Measurements from ENCODE around the gene MLLT1.

DNA sequence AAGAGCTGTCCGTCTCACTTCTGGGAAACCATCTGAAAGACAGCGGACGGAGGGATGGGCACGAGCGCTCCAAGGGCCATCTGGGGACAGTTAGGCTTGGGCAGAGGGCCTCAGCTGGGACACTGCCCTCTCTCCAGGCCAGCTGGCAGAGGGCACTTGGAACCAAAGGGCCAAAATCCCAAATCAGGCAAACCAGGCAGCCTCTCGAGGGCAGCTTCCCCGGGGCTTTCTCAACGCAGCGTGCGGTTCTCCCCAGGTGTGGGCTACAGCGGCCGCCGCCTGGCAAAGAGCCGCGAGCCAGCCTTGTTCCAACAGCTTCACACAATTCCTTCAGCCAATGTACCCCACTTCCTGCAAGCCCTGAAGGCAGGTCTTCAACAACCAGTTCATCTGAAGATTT is 5.0 kb downstream of the MLLT1 start:
- TF ChIP-seq POLR2AphosphoS5 (IDR thresholded peaks at IDR 0.05; ENCODE audit: low read depth, low read length) (no peak), CTCF (IDR thresholded peaks at IDR 0.05 in 2 of 3, conservative IDR thresholded peaks at IDR 0.05 in 1 of 3; ENCODE audit: borderline replicate concordance in 1 of 3, insufficient read depth in 1 of 3, low read depth in 2 of 3, low read length in 2 of 3) (no peak), JUND (IDR thresholded peaks at IDR 0.05) (no peak), EZH2phosphoT487 (IDR thresholded peaks at IDR 0.05; ENCODE audit: borderline replicate concordance) (no peak), FOSL1 (IDR thresholded peaks at IDR 0.05; ENCODE audit: low read depth) (no peak), POLR2A (IDR thresholded peaks at IDR 0.05; ENCODE audit: borderline replicate concordance, extremely low read depth, insufficient read depth, insufficient read length) (no peak)
- TF ChIP-seq, protein P1, sequence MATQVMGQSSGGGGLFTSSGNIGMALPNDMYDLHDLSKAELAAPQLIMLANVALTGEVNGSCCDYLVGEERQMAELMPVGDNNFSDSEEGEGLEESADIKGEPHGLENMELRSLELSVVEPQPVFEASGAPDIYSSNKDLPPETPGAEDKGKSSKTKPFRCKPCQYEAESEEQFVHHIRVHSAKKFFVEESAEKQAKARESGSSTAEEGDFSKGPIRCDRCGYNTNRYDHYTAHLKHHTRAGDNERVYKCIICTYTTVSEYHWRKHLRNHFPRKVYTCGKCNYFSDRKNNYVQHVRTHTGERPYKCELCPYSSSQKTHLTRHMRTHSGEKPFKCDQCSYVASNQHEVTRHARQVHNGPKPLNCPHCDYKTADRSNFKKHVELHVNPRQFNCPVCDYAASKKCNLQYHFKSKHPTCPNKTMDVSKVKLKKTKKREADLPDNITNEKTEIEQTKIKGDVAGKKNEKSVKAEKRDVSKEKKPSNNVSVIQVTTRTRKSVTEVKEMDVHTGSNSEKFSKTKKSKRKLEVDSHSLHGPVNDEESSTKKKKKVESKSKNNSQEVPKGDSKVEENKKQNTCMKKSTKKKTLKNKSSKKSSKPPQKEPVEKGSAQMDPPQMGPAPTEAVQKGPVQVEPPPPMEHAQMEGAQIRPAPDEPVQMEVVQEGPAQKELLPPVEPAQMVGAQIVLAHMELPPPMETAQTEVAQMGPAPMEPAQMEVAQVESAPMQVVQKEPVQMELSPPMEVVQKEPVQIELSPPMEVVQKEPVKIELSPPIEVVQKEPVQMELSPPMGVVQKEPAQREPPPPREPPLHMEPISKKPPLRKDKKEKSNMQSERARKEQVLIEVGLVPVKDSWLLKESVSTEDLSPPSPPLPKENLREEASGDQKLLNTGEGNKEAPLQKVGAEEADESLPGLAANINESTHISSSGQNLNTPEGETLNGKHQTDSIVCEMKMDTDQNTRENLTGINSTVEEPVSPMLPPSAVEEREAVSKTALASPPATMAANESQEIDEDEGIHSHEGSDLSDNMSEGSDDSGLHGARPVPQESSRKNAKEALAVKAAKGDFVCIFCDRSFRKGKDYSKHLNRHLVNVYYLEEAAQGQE (IDR thresholded peaks at IDR 0.05; ENCODE audit: low read depth) = no peak
- TF ChIP-seq, protein P2, sequence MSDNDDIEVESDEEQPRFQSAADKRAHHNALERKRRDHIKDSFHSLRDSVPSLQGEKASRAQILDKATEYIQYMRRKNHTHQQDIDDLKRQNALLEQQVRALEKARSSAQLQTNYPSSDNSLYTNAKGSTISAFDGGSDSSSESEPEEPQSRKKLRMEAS (IDR thresholded peaks at IDR 0.05) = no peak
